ENCODE data around the gene HS6ST1.

Gene HS6ST1

GRCh38 chr2:128309280-128310093 is 9.2 kb downstream of the HS6ST1 start:
- no peak for DNase-seq

- DNase-seq = no peak
Measured at GRCh38 chr2:128308889-128309279, 9.8 kb downstream of the HS6ST1 start.

GRCh38 chr2:128308284-128308731 is 10.4 kb downstream of the HS6ST1 start:
- no peak for DNase-seq

- no peak for DNase-seq
Measured at GRCh38 chr2:128307595-128307994, 11.1 kb downstream of the HS6ST1 start.

GRCh38 chr2:128306931-128307460 is 11.7 kb downstream of the HS6ST1 start:
- no peak for DNase-seq

- DNase-seq = no peak
Measured at GRCh38 chr2:128306081-128306930, 12.4 kb downstream of the HS6ST1 start.

- DNase-seq = no peak
Measured at GRCh38 chr2:128305555-128306080, 13.1 kb downstream of the HS6ST1 start.

GRCh38 chr2:128304715-128305554 is 13.7 kb downstream of the HS6ST1 start:
- peak; percentile 60 for DNase-seq

- DNase-seq = no peak
Measured at GRCh38 chr2:128304330-128304714, 14.3 kb downstream of the HS6ST1 start.

- no peak for DNase-seq
Measured at GRCh38 chr2:128303911-128304310, 14.8 kb downstream of the HS6ST1 start.

GRCh38 chr2:128303095-128303791 is 15.4 kb downstream of the HS6ST1 start:
- no peak for DNase-seq

- DNase-seq = no peak
Measured at GRCh38 chr2:128302744-128303067, 16.0 kb downstream of the HS6ST1 start.

GRCh38 chr2:128302011-128302743 is 16.5 kb downstream of the HS6ST1 start:
- DNase-seq = no peak

GRCh38 chr2:128301501-128301966 is 17.1 kb downstream of the HS6ST1 start:
- DNase-seq = no peak

GRCh38 chr2:128301021-128301420 is 17.6 kb downstream of the HS6ST1 start:
- no peak for DNase-seq

GRCh38 chr2:128300151-128301020 is 18.3 kb downstream of the HS6ST1 start:
- DNase-seq = no peak

GRCh38 chr2:128299628-128300027 is 19.0 kb downstream of the HS6ST1 start:
- DNase-seq = no peak

GRCh38 chr2:128298846-128299507 is 19.7 kb downstream of the HS6ST1 start:
- no peak for DNase-seq

GRCh38 chr2:128298286-128298685 is 20.4 kb downstream of the HS6ST1 start:
- no peak for DNase-seq
